ENCODE data around the gene CCDC91.
"Not testable (repeated sequence)": the region's sequence is repeated elsewhere in the genome, so short reads cannot be mapped to it uniquely, and the experiment has no call there.

Gene CCDC91

GRCh38 chr12:28453686-28454085 lies 263.4 kb downstream of the CCDC91 start:
- Histone ChIP-seq H3K27me3 (ENCODE audit: control insufficient read depth, insufficient read depth, low read length) (no peaks in the 10 kb centered on the region), H3K36me3 (ENCODE audit: control insufficient read depth, insufficient read depth, low read length) (no peaks in the 10 kb centered on the region), H3K27ac (ENCODE audit: low read depth, low read length) (no peak overlapping the region), H3K4me3 (ENCODE audit: low read depth, low read length) (no peak overlapping the region), H3K4me1 (ENCODE audit: control insufficient read depth, insufficient read depth, low read length) (no peaks in the 10 kb centered on the region), H3K9me3 (ENCODE audit: control insufficient read depth, insufficient read depth, low read depth, low read length) (no peaks in the 10 kb centered on the region), H3K9ac (ENCODE audit: low read length) (no peak overlapping the region)

GRCh38 chr12:28456934-28457710 lies 266.9 kb downstream of the CCDC91 start:
- Histone ChIP-seq H3K27me3 (ENCODE audit: control insufficient read depth, insufficient read depth, low read length) (no peaks in the 10 kb centered on the region), H3K36me3 (ENCODE audit: control insufficient read depth, insufficient read depth, low read length) (no peaks in the 10 kb centered on the region), H3K4me1 (ENCODE audit: control insufficient read depth, insufficient read depth, low read length) (peaks cover 16% of the 10 kb centered on the region), H3K4me3 (ENCODE audit: low read depth, low read length) (no peak overlapping the region), H3K9ac (ENCODE audit: low read length) (no peak overlapping the region), H3K9me3 (ENCODE audit: control insufficient read depth, insufficient read depth, low read depth, low read length) (no peaks in the 10 kb centered on the region), H3K27ac (ENCODE audit: low read depth, low read length) (peak overlapping the region; percentile 69; the same call in 1 of the 2 replicates)

DNA sequence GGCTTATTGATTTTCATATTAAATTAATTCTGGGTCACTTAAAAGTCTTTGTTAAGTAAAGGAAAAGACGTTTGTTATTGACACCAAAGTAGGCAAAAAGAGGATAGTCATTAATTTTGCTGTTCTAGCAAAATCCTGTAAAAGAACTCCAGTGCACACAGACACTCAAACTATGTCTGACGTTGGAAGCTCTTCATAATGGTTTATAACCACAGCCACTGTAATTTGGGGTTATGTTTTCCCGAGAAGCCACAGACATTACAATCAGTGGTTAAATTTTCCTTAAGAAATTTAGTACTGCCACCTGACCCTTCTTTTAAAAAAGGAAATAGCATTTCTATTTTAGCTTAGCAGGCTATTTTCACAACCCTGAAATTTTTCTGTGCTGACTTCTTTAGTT lies 267.5 kb downstream of the CCDC91 start:
- Histone ChIP-seq H3K27me3 (ENCODE audit: control insufficient read depth, insufficient read depth, low read length) (no peaks in the 10 kb centered on the region), H3K9ac (ENCODE audit: low read length) (no peak overlapping the region), H3K27ac (ENCODE audit: low read depth, low read length) (0 out of 2 replicates have a peak overlapping the region, but pooled peaks have one; percentile 69), H3K4me1 (ENCODE audit: control insufficient read depth, insufficient read depth, low read length) (peaks cover 16% of the 10 kb centered on the region), H3K4me3 (ENCODE audit: low read depth, low read length) (no peak overlapping the region), H3K9me3 (ENCODE audit: control insufficient read depth, insufficient read depth, low read depth, low read length) (no peaks in the 10 kb centered on the region), H3K36me3 (ENCODE audit: control insufficient read depth, insufficient read depth, low read length) (no peaks in the 10 kb centered on the region)

DNA sequence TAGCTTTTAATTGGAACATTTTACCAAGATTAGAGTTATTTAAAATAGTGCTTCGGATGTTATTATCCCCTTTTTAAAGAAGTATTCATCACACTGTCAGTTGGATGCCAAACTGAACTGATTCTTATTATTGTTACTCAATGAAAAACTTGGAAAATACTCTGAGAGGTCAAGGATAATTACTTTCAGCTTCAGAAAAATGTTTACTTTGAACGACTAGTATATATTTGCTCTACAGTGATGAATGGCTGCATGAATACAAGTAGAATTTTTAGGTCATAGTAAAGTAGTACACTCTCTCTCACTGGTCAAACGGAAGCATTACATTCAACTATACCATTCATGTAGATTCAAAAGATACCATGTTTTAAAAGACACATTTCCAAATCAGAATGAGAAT lies 269.2 kb downstream of the CCDC91 start:
- Histone ChIP-seq H3K4me3 (ENCODE audit: low read depth, low read length) (no peak overlapping the region), H3K9me3 (ENCODE audit: control insufficient read depth, insufficient read depth, low read depth, low read length) (no peaks in the 10 kb centered on the region), H3K9ac (ENCODE audit: low read length) (no peak overlapping the region)

DNA sequence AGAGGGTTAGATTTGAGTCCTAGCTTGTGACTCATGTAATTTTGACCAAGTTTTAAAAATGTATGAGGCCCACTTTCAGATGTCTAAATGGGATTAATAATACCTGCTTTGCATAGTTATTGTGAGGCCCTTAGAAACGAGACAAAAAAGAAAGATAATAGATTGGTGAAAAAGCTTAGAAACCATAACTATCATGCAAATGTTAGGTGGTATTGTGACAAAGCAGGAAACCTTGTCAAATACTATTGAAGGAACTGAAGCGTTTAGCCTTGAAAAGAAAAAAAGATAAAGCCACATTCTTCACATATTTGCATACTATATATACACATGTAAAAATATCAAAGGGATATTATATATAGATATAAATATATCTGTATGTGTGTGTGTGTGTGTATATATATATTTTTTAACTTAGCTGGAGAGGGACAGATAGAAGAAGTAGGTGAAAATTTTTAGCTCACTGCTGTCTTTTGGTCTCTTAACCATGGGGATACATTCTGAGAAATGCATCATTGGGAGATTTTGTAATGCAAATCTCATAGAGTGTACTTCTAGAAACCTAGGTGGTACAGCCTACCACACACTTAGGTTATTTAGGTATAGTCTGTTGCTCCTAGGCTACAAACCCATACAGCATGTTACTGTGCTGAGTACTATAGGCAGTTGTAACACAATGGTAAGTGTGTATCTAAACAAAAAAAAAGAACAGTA lies 270.3 kb downstream of the CCDC91 start:
- Histone ChIP-seq H3K4me3 (ENCODE audit: low read depth, low read length) (no peak overlapping the region), H3K4me1 (ENCODE audit: control insufficient read depth, insufficient read depth, low read length) (peaks cover 16% of the 10 kb centered on the region), H3K27me3 (ENCODE audit: control insufficient read depth, insufficient read depth, low read length) (no peaks in the 10 kb centered on the region), H3K9me3 (ENCODE audit: control insufficient read depth, insufficient read depth, low read depth, low read length) (0 out of 2 replicates have a peak, but pooled peaks cover 3% of the 10 kb centered on the region), H3K36me3 (ENCODE audit: control insufficient read depth, insufficient read depth, low read length) (no peaks in the 10 kb centered on the region), H3K9ac (ENCODE audit: low read length) (no peak overlapping the region), H3K27ac (ENCODE audit: low read depth, low read length) (peak overlapping the region; percentile 60)

More for the DNA sequence above, 269.2 kb downstream of the CCDC91 start:
- Histone ChIP-seq H3K4me1 (ENCODE audit: control insufficient read depth, insufficient read depth, low read length) (peaks cover 16% of the 10 kb centered on the region), H3K27me3 (ENCODE audit: control insufficient read depth, insufficient read depth, low read length) (no peaks in the 10 kb centered on the region), H3K36me3 (ENCODE audit: control insufficient read depth, insufficient read depth, low read length) (no peaks in the 10 kb centered on the region), H3K27ac (ENCODE audit: low read depth, low read length) (peak overlapping the region; percentile 60)

DNA sequence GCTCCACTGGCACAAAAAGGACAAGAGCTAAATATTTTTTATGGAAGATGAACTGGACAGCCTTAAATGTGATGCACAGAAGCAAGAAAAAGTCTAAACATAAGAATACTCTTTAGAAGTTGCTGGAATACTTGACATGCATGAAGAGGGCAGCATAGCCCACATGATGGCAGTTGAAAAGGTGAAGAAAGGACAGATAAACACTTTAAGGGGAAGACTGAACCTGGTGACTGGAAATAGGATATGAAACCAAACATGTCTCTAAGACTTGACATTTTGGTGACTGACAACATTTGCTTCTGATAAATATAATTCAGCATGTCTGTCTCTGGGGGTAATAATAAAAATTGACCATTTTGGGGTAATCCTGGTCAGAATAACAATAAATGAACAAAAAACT lies 273.1 kb downstream of the CCDC91 start:
- Histone ChIP-seq H3K4me1 (ENCODE audit: control insufficient read depth, insufficient read depth, low read length) (peaks cover 16% of the 10 kb centered on the region), H3K36me3 (ENCODE audit: control insufficient read depth, insufficient read depth, low read length) (no peaks in the 10 kb centered on the region), H3K27ac (ENCODE audit: low read depth, low read length) (no peak overlapping the region), H3K4me3 (ENCODE audit: low read depth, low read length) (no peak overlapping the region), H3K9me3 (ENCODE audit: control insufficient read depth, insufficient read depth, low read depth, low read length) (0 out of 2 replicates have a peak, but pooled peaks cover 3% of the 10 kb centered on the region), H3K9ac (ENCODE audit: low read length) (no peak overlapping the region), H3K27me3 (ENCODE audit: control insufficient read depth, insufficient read depth, low read length) (no peaks in the 10 kb centered on the region)

GRCh38 chr12:28471762-28472161 lies 281.5 kb downstream of the CCDC91 start:
- not testable (repeated sequence) for H3K4me3 ChIP-seq (ENCODE audit: low read depth, low read length); H3K36me3 ChIP-seq (ENCODE audit: control insufficient read depth, insufficient read depth, low read length); H3K9ac ChIP-seq (ENCODE audit: low read length); H3K9me3 ChIP-seq (ENCODE audit: control insufficient read depth, insufficient read depth, low read depth, low read length); H3K27ac ChIP-seq (ENCODE audit: low read depth, low read length); H3K27me3 ChIP-seq (ENCODE audit: control insufficient read depth, insufficient read depth, low read length); H3K4me1 ChIP-seq (ENCODE audit: control insufficient read depth, insufficient read depth, low read length)

- not testable (repeated sequence) for H3K27me3 ChIP-seq (ENCODE audit: control insufficient read depth, insufficient read depth, low read length); H3K9me3 ChIP-seq (ENCODE audit: control insufficient read depth, insufficient read depth, low read depth, low read length); H3K4me1 ChIP-seq (ENCODE audit: control insufficient read depth, insufficient read depth, low read length); H3K4me3 ChIP-seq (ENCODE audit: low read depth, low read length); H3K9ac ChIP-seq (ENCODE audit: low read length); H3K36me3 ChIP-seq (ENCODE audit: control insufficient read depth, insufficient read depth, low read length); H3K27ac ChIP-seq (ENCODE audit: low read depth, low read length)
Observed at GRCh38 chr12:28476206-28476605, 285.9 kb downstream of the CCDC91 start.

- H3K4me1 ChIP-seq (ENCODE audit: control insufficient read depth, insufficient read depth, low read length); H3K4me3 ChIP-seq (ENCODE audit: low read depth, low read length); H3K9me3 ChIP-seq (ENCODE audit: control insufficient read depth, insufficient read depth, low read depth, low read length); H3K27me3 ChIP-seq (ENCODE audit: control insufficient read depth, insufficient read depth, low read length); H3K36me3 ChIP-seq (ENCODE audit: control insufficient read depth, insufficient read depth, low read length); H3K27ac ChIP-seq (ENCODE audit: low read depth, low read length); H3K9ac ChIP-seq (ENCODE audit: low read length): not testable (repeated sequence)
Observed at GRCh38 chr12:28479097-28479496, 288.8 kb downstream of the CCDC91 start.

GRCh38 chr12:28479683-28480082 lies 289.4 kb downstream of the CCDC91 start:
- H3K27ac ChIP-seq (ENCODE audit: low read depth, low read length) = no peak overlapping the region
- H3K36me3 ChIP-seq (ENCODE audit: control insufficient read depth, insufficient read depth, low read length) = no peaks in the 10 kb centered on the region
- H3K9ac ChIP-seq (ENCODE audit: low read length) = no peak overlapping the region
- no peaks in the 10 kb centered on the region for H3K27me3 ChIP-seq (ENCODE audit: control insufficient read depth, insufficient read depth, low read length)
- H3K9me3 ChIP-seq (ENCODE audit: control insufficient read depth, insufficient read depth, low read depth, low read length) = no peaks in the 10 kb centered on the region
- H3K4me3 ChIP-seq (ENCODE audit: low read depth, low read length) = no peak overlapping the region
- H3K4me1 ChIP-seq (ENCODE audit: control insufficient read depth, insufficient read depth, low read length) = no peaks in the 10 kb centered on the region

- no peaks in the 10 kb centered on the region for H3K9me3 ChIP-seq (ENCODE audit: control insufficient read depth, insufficient read depth, low read depth, low read length)
- H3K27ac ChIP-seq (ENCODE audit: low read depth, low read length) = no peak overlapping the region
- H3K9ac ChIP-seq (ENCODE audit: low read length) = no peak overlapping the region
- no peaks in the 10 kb centered on the region for H3K36me3 ChIP-seq (ENCODE audit: control insufficient read depth, insufficient read depth, low read length)
- peaks cover 4% of the 10 kb centered on the region; the same call in 1 of the 2 replicates for H3K4me1 ChIP-seq (ENCODE audit: control insufficient read depth, insufficient read depth, low read length)
- H3K4me3 ChIP-seq (ENCODE audit: low read depth, low read length) = no peak overlapping the region
- no peaks in the 10 kb centered on the region for H3K27me3 ChIP-seq (ENCODE audit: control insufficient read depth, insufficient read depth, low read length)
Observed at GRCh38 chr12:28484156-28484555, 293.9 kb downstream of the CCDC91 start.
